Measurements from ENCODE around the gene PRM1.

PRM1 gene

GRCh38 chr16:11232852-11233726 lies 48.0 kb downstream of the PRM1 start:
- DNase-seq: peak; percentile 36 to 60 (median 49)

- no peak for DNase-seq
These were observed 48.8 kb downstream of the PRM1 start for GRCh38 chr16:11232302-11232851.

- DNase-seq: no peak
These were observed 49.7 kb downstream of the PRM1 start for GRCh38 chr16:11231367-11231970.
